Measurements from ENCODE around the gene PC.
"Not testable (repeated sequence)": the region's sequence is repeated elsewhere in the genome, so short reads cannot be mapped to it uniquely, and the experiment has no call there.

Gene PC

GRCh38 chr11:66978229-66978628, 20.0 kb upstream of the PC start:
- DNase-seq = no peak

GRCh38 chr11:66976925-66977324, 18.7 kb upstream of the PC start:
- no peak for DNase-seq

DNA sequence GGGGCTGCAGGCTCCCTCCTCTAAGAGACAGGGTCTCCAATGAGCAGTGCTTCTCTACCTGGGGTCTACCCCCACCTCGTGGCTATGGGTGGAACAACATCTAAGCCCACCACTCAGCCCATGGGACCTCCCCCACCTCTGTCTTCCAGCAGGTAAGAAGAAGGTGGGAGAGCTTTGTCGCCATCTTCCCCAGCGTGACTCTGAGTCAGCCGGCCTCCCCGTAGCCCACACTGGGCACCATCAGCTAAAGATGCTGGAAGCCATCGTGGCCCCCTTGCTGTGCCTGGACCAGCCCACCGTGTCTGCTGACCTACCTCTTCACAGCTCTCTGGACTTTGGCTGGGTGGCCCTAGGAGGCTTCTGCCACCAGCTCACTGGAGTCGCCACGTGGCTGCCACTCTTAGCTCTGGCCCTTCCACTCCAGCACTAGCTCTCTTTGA, 17.9 kb upstream of the PC start:
- no peak for DNase-seq

- no peak for DNase-seq
Observed at GRCh38 chr11:66975405-66976027, 17.3 kb upstream of the PC start.

- no peak for DNase-seq
Observed at GRCh38 chr11:66974724-66975404, 16.7 kb upstream of the PC start, which contains the start of gene C11orf86. Gene C11orf86, plus strand, starts transcription at chr11:66975304. Its CDS starts 59 bp downstream, at chr11:66975363.

GRCh38 chr11:66973956-66974580, 15.9 kb upstream of the PC start:
- no peak for DNase-seq

DNA sequence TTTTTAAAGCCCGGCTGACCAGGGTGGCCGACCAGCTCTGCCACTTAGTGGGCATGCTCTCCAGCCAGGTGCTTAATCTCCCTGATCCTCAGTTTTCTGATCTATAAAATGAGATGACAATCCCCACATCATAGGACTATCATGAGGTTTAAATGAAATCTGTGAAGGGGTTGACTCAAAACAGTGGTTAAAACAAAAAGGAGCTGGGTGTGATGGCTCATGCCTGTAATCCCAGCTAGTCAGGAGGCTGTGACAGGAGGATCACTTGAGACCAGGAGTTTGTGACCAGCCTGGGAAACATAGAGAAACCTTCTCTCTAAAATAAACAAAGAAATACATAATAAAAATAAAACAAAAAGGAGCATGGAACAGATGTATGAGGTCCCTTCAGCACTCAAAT, 13.3 kb upstream of the PC start:
- DNase-seq = no peak

- no peak for DNase-seq
Observed at GRCh38 chr11:66970807-66971442, 12.7 kb upstream of the PC start.

DNA sequence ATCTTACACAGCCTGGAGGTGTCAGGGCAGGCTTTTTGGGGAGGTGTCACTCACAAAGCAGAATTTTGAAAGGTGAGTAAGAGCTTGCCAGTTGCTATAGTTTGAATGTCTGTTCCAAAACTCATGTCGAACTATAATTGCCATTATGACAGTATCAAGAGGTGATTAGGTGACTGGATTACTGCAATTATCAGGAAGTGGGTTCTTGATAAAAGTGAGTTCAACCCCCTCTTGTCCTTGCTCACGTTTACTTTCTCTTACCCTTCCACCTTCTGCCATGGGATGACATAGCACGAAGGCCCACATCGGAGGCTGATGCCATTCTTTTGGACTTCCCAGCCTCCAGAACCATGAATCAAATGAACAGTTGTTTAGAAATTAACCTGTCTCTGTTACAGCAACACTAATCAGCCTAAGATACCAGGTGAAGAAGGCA, 12.2 kb upstream of the PC start:
- no peak for DNase-seq

- DNase-seq = no peak
Observed at GRCh38 chr11:66969584-66970225, 11.5 kb upstream of the PC start.

- no peak for DNase-seq
Observed at GRCh38 chr11:66967670-66968425, 9.7 kb upstream of the PC start.

GRCh38 chr11:66966351-66966750, 8.2 kb upstream of the PC start:
- DNase-seq = no peak

- no peak for DNase-seq
Observed at GRCh38 chr11:66964495-66964894, 6.3 kb upstream of the PC start.

DNA sequence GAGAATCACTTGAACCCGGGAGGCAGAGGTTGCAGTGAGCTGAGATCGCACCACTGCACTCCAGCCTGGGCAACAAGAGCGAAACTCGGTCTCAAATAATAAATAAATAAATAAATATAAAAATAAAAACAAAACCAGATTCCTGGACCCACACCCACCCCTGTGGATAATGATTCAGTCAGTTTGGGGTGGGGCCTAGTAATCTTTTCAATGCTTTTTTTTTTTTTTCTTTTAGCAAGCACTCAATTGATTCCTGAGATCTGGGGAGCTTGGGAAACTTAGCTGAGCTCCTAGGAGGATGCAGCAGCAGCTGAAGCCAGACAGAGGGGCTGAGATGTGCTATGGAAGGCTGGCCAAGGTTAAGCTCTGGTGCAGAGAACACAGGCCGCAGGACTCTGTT, 4.6 kb upstream of the PC start:
- DNase-seq = no peak

GRCh38 chr11:66962247-66962646, 4.1 kb upstream of the PC start:
- DNase-seq = no peak

GRCh38 chr11:66961691-66962213, 3.6 kb upstream of the PC start:
- not testable (repeated sequence) for DNase-seq

DNA sequence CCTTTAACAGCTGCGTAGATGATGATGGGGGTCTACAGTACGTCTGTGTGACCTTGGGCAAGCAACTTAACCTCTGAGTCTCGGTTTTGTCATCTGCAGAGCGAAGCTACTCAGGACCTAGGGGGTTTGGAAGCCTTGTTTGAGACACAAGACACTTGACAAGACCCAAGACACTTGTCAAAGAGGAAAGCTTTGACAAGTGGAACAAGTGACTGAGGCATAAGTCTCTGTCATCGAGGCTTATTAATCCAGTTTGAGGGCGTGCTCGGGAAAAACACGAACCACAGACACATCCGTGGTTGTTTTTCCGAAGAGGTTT, 732 bp upstream of the PC start:
- DNase-seq = no peak

- no peak for DNase-seq
Observed at GRCh38 chr11:66957971-66958231, 282 bp downstream of the PC start.

GRCh38 chr11:66956689-66957290, 1.4 kb downstream of the PC start:
- DNase-seq = no peak

GRCh38 chr11:66953081-66953833, 4.9 kb downstream of the PC start:
- no peak for DNase-seq

DNA sequence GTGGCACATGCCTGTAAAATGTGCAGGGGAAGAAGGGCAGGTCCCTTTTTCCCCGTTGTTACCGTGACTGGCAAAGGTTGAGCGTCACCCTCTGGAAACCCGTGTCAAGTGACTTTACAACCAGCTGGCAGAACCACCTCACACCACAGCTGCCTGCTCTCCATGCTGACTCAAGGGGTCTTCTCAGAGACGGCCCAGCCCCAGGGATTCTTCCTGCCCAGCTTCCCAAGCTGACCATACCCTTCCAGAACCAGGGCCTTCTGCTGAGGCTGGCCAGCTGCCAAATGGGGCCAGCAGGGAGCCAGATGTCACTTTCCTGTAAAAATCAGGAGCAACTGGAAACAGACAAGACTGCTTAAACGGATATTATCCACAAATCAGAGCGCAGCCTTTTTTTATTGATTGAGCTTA, 6.3 kb downstream of the PC start:
- no peak for DNase-seq

All from T-helper 9 cell (primary cell).